ENCODE data around the gene EFCAB12.
"Not testable (repeated sequence)": the region's sequence is repeated elsewhere in the genome, so short reads cannot be mapped to it uniquely, and the experiment has no call there.

Gene EFCAB12

DNA sequence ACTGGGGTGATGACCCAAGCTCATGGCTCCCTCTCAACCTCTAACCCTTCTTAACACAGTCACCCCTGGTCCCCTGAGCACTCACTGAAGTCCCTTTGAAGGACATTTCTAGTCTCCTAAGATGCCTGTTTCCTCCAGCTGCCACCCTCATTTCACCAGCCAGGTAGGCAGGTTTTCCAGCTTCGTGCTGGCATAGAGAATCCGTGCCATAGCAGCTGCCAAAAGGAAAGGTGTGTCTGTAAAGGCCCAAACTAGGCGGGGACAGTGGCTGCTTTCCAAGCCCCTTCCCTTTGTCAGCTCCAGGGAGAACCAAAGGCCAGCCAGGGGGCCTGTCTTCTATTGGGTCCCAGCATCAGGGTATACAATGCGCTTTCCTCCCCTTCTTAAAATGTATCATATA, 36.9 kb downstream of the EFCAB12 start:
- not testable (repeated sequence) for DNase-seq

GRCh38 chr3:129389572-129389937, 38.9 kb downstream of the EFCAB12 start:
- no peak for DNase-seq

- DNase-seq: not testable (repeated sequence)
These were observed 39.5 kb downstream of the EFCAB12 start for GRCh38 chr3:129388791-129389571.

- DNase-seq: no peak
These were observed 40.9 kb downstream of the EFCAB12 start for GRCh38 chr3:129387487-129387886.

DNA sequence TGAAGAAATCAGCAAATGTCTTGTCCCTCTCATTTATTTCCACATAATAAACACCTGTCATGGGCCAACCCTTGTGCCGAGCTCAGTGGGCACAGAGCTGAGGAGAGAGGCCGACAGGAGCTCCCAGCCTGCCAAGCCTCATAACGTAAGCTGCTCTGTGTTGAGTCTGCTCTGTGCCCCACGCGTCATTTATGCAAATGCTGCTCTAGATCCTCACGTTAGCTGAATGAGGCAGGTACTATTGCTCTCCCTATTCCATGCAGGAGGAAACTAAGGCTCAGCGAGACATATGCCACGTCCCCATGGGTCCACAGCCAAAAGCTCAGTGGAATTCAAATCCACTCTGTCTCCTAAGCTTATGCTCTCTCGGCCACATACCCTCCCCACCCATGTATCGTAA, 41.5 kb downstream of the EFCAB12 start:
- no peak for DNase-seq

- not testable (repeated sequence) for DNase-seq
These were observed 42.9 kb downstream of the EFCAB12 start for GRCh38 chr3:129385507-129385906.

- DNase-seq: no peak
These were observed 43.7 kb downstream of the EFCAB12 start for GRCh38 chr3:129384594-129385323.

GRCh38 chr3:129384103-129384502, 44.3 kb downstream of the EFCAB12 start:
- not testable (repeated sequence) for DNase-seq

DNA sequence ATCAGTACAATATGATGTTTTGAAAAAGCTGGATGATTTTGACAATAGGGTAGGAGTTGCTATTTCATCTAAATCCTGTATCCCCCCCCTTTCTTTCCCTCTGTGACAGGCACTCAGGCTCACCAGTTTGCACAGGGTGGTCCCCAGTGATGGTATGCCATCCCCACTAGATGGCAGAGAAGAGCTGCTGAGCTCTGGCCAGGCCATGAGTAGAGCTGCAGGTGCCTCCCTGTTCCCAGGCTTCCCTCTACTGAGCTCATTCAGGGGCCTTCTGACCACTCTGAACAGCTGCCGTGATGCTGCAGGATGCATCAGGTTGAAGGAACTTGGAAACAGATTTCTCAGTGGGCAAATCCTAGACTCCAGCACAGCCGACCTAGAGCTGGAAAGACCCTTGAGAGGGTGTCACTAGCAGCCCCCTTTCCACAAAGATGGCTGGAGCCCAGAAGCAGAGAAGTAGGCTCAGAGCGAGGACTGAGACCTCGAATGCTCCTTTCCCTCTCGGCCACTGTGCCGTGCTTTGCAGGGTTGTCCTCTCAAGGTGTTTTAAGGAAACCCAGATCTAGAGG, 45.1 kb downstream of the EFCAB12 start:
- DNase-seq: peak; percentile 52

DNA sequence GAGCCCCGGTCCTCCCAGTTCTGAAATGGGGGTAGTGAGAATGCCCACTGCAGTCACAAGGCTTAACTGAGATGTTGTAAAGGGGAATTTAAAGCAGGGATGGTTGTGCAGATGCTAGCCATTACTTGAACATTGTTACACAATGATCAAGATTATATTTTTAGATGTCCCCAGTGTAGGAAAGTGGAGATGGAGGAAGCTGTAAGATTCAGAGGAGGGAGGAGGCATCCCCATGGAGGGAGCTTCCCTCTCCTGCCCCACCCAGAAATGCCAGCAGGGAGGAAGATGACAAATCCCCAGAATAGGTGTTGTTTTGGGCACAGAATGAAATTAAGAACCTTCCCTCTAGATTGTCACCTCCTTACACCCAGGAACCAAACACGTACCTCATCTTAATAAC, 46.1 kb downstream of the EFCAB12 start:
- DNase-seq: no peak

DNA sequence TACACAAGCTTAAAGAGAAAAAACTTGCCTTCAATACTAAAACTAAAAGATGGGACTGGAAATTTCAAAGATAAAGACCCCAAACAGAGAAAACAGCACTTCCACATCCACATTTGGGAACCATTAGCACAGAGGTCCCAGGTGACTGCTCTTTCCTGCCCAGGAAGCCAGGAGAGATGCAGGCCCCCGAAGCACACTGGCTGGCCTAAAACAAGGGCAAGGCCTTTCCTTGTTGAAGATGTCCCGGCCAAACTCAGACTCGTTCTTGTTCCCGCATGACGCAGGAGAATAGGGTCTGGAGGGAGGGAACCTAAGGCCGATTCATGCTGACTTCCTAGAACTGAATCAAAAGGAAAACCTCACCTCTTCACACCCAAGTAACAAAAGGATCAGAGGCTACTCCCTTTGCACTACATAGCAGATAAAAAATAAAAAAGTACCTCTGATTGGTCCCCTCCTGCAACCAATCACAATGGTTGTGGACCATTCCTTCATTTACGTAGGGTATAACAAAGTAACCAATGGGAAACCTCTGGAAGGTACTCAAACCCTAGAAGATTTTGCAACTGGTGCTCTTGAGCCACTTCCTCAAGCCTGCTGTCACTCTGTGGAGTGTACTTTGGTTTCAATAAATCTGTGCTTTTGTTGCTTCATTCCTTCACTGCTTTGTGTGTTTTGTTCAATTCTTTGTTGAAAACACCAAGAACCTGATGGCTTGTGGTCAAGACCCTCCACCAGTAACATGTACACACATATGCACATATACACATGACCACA, 48.7 kb downstream of the EFCAB12 start:
- DNase-seq: no peak

- no peak for DNase-seq
These were observed 49.5 kb downstream of the EFCAB12 start for GRCh38 chr3:129378949-129379348.

DNA sequence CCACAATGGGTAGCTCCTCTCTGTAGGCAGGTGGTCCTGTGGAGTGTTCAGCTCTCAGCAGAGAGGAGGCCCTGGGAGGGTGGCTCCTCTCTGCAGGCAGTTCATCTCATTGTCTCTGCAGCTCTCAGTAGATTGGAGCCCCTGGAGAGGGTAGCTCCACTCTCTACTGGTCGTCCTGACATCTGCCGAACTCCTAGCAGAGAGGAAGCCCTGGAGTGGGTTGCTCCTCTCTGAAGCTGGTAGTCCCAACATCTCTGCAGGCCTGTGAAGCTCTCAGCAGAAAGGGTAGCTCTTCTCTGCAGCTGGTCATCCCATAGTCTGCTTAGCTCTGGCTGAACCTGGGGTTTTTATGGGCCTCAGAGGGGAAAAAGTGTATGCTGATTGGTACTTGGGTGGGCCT, 50.8 kb downstream of the EFCAB12 start:
- DNase-seq: no peak

DNA sequence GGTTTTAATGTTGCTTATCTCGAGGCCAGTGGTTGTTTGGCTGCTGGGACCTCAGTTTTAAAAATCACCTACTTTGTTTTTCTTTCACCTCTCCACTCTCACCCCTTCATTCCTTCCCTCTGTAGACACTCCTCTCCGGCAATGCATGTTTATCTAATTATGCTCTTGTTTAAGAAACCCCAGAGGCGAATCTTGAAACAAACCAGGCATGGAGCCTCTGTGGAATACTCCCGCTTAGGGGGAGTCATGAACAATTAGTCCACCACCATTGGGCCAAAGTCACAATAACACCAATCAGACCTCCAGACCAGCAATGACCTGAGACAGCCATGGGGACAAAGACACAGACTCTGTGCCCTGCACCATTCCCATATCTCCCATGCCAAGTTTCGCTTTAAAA, 53.3 kb downstream of the EFCAB12 start:
- DNase-seq: no peak

DNA sequence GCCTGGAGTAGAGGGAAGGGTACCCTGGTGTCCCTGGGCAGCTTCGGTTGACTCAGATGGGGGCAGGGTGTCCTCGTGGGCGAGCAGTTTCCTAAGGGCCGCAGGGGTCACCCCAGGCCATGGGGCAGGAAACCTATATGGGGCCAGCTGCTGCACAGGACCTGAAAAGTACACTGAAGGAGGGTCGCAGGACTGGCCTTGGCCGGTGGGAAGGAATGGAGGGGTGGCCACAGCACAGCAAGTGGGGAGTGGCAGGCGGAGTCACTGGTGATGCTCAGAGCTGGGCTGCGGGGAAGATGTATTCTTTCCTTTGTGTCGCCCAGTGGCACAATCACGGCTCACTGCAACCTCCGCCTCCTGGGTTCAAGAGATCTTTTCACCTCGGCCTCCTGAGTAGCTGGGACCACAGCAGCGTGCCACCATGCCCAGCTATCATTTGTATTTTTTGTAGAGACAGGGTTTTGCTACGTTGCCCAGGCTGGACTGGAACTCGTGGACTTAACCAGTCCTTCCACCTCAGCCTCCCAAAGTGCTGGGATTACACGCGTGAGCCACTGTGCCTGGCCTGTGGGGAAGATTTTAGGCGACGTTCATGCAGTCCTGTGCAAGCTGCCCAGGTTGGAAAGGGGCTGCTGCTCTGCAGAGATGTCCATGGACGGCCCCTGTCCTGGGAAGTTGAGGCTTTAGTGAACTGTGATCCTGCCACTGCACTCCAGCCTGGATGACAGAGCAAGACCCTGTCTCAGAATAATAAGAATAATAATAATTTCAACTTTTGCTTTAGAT, 57.2 kb downstream of the EFCAB12 start:
- no peak for DNase-seq

- no peak for DNase-seq
These were observed 58.0 kb downstream of the EFCAB12 start for GRCh38 chr3:129370248-129370964.

DNA sequence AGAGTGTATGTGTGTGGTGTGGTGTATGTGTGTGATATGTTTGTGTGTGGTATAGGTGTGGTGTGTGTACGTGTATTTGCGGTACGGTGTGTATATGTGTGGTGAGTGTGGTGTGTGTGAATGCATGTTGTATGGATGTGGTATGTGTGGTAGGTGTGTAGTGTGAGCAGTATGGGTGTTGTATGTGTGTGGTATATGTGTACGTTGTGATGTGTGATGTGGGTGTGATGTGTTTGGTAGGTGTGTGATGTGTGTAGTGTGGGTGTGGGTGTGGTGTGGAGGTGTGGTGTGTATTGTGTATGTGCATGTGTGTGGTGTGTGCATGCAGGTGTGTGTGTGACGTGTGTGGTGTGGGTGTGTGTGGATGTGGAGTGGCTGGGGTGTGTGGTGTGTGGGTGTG, 58.7 kb downstream of the EFCAB12 start:
- DNase-seq: no peak

DNA sequence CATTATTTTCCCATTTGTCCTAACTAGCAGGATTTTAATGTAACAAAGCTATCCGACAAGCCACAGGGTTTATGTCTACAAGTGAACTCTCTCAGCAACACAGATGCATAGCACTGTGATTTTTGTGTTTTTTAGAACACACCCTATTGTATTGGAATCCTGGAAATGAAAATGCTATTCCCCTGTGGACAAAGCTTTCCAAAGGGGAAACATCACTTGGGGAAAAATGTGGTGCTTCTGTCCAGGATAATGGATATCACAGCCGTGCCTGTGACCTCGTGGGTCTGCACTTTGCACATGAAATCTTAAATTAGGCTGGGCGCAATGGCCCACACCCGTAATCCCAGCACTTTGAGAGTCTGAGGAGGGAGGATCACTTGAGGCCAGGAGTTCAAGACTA, 60.6 kb downstream of the EFCAB12 start:
- DNase-seq: no peak

DNA sequence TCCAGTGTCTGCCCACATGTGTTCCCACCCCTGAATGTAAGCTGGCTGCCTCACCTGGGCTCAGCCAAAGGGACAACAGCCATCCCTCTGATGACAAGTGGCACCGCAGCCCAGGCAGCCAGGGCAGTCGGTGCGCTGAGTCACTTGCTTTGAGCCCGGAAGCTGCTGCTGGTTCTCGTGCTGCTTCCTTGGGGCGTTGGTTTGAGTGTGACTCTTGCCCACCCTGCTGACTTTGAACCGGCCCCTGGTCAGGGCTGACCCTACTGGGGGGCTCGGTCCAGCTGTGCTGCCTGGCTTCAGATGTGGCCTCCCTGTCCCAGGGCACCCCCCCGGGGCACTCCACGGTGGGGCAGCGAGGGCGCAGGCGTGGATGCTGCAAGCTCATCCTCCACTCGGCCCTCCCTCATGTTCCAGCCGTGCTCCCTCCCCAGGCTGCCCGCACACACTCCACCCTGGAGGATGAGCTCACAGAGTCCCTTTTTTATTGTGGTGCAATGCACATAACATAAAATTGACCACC, 62.1 kb downstream of the EFCAB12 start:
- DNase-seq: no peak

DNA sequence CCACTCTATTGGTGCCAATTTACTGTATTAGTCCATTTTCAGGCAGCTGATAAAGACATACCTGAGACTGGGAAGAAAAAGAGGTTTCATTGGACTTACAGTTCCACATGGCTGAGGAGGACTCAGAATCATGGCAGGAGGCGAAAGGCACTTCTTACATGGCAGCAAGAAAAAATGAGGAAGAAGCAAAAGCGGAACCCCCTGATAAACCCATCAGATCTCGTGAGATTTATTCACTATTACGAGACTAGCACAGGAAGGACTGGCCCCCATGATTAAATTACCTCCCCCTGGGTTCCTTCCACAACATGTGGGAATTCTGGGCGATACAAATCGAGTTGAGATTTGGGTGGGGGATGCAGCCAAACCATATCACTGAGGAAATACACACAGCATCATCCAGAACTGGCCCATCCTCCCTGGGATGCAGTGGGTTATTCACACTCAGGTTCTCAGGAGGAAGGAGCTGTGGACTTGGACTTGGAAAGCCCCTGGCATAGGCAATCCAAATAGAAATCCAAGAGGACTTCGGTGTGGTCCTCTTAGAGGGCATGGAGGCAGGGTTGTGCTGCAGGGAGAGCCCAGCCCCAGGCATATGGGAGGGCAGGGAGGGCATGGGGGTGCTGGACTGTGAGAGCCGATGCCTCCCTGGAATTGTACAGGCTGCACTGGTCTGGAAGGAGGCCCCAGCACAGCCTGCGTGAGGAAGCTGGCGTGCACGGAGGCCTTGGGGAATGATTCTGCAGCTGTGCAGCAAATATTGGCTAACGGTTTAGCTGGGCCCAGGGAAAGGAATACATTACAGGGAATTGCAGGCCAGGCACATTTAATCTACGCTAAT, 62.9 kb downstream of the EFCAB12 start:
- DNase-seq: no peak

GRCh38 chr3:129364811-129365210, 63.6 kb downstream of the EFCAB12 start:
- DNase-seq: not testable (repeated sequence)

Measured in NCI-H1436 (cell line).